Trophoblast cell (in vitro differentiated cells and primary cell): Measurements from ENCODE around the gene SLC9A4.

Experiments
- DNase-seq, 2 donors: peaks; one replicate each; pipeline ENCODE4 v3.0.0-alpha.2; 2016
- H2AFZ ChIP-seq: 2 replicates; pipeline ENCODE4 v1.6.1; 2013; ENCODE audit warnings: low read length, moderate library complexity, mild to moderate bottlenecking; ENCODE audit not compliant: insufficient read depth, poor library complexity
- H2AK5ac ChIP-seq: 2 replicates; pipeline ENCODE4 v1.6.1; 2013; ENCODE audit warnings: mild to moderate bottlenecking, low read length
- H2BK120ac ChIP-seq: 2 replicates; pipeline ENCODE4 v1.6.1; 2013; ENCODE audit warnings: low read length, mild to moderate bottlenecking, moderate library complexity; ENCODE audit not compliant: insufficient read depth, poor library complexity
- H2BK12ac ChIP-seq: 2 replicates; pipeline ENCODE4 v1.6.1; 2013; ENCODE audit warnings: mild to moderate bottlenecking, low read length, moderate library complexity
- H2BK5ac ChIP-seq: 2 replicates; pipeline ENCODE4 v1.6.1; 2013; ENCODE audit warnings: low read length, low read depth, moderate library complexity, mild to moderate bottlenecking; ENCODE audit not compliant: poor library complexity
- H3K14ac ChIP-seq: 2 replicates; pipeline ENCODE4 v1.6.1; 2013; ENCODE audit warnings: mild to moderate bottlenecking, low read length
- H3K18ac ChIP-seq: 2 replicates; pipeline ENCODE4 v1.6.1; 2013; ENCODE audit warnings: mild to moderate bottlenecking, low read length
- H3K23ac ChIP-seq: 2 replicates; pipeline ENCODE4 v1.6.1; 2013; ENCODE audit warnings: low read length
- H3K27ac ChIP-seq: 2 replicates; pipeline ENCODE4 v1.5.1; 2013; ENCODE audit warnings: low read depth, mild to moderate bottlenecking, inconsistent platforms, low read length, moderate library complexity
- H3K27me3 ChIP-seq: 2 replicates; pipeline ENCODE4 v1.6.1; 2013; ENCODE audit warnings: inconsistent platforms, mild to moderate bottlenecking, low read length, moderate library complexity; ENCODE audit not compliant: insufficient read depth
- H3K36me3 ChIP-seq, 2 experiments: 1 replicate in 1 of 2; 2 replicates in 1 of 2; pipeline ENCODE4 v1.6.1; 2013; ENCODE audit warnings: low read length in 2 of 2, mild to moderate bottlenecking in 2 of 2, moderate library complexity in 1 of 2; ENCODE audit not compliant: insufficient read depth in 2 of 2, control insufficient read depth in 1 of 2
- H3K4ac ChIP-seq: 2 replicates; pipeline ENCODE4 v1.6.1; 2013; ENCODE audit warnings: low read depth, mild to moderate bottlenecking, low read length, moderate library complexity
- H3K4me1 ChIP-seq, 2 experiments: 1 replicate in 1 of 2; 2 replicates in 1 of 2; pipeline ENCODE4 v1.6.1; 2013; ENCODE audit warnings: low read length in 2 of 2, mild to moderate bottlenecking in 2 of 2, moderate library complexity in 1 of 2; ENCODE audit not compliant: insufficient read depth in 2 of 2, control insufficient read depth in 1 of 2
- H3K4me2 ChIP-seq: 2 replicates; pipeline ENCODE4 v1.6.1; 2013; ENCODE audit warnings: inconsistent platforms, mild to moderate bottlenecking, low read length, moderate library complexity
- H3K4me3 ChIP-seq: 2 replicates; pipeline ENCODE4 v1.5.1; 2013; ENCODE audit warnings: mild to moderate bottlenecking, low read depth, low read length, inconsistent platforms
- H3K79me1 ChIP-seq: one replicate; pipeline ENCODE4 v1.6.1; 2013; ENCODE audit warnings: low read length
- H3K79me2 ChIP-seq: 2 replicates; pipeline ENCODE4 v1.6.1; 2013; ENCODE audit warnings: low read length, mild to moderate bottlenecking; ENCODE audit not compliant: control insufficient read depth, insufficient read depth, poor library complexity
- H3K9ac ChIP-seq: 2 replicates; pipeline ENCODE4 v1.6.1; 2013; ENCODE audit warnings: mild to moderate bottlenecking, low read length
- H3K9me3 ChIP-seq: 2 replicates; pipeline ENCODE4 v1.6.1; 2013; ENCODE audit warnings: low read depth, mild to moderate bottlenecking, control low read depth, inconsistent platforms, low read length; ENCODE audit not compliant: insufficient read depth
- H4K12ac ChIP-seq: 2 replicates; pipeline ENCODE4 v1.6.1; 2013; ENCODE audit warnings: low read depth, mild to moderate bottlenecking, low read length, moderate library complexity
- H4K8ac ChIP-seq: 2 replicates; pipeline ENCODE4 v1.6.1; 2013; ENCODE audit warnings: low read depth, mild to moderate bottlenecking, low read length, moderate library complexity
- H4K91ac ChIP-seq: one replicate; pipeline ENCODE4 v1.6.1; 2013; ENCODE audit warnings: low read depth, mild to moderate bottlenecking, low read length, moderate library complexity
- WGBS: extraction: QIAGEN DNeasy Blood & Tissue Kit; methylation state at CpG from one replicate; pipeline ENCODE4 v1.1.7; 2013; ENCODE audit warnings: missing lambda C conversion rate; ENCODE audit not compliant: insufficient read length, insufficient coverage; ENCODE audit errors: extremely low coverage; 5-methylcytosine and 5-hydroxymethylcytosine counted together

SLC9A4 gene

DNA sequence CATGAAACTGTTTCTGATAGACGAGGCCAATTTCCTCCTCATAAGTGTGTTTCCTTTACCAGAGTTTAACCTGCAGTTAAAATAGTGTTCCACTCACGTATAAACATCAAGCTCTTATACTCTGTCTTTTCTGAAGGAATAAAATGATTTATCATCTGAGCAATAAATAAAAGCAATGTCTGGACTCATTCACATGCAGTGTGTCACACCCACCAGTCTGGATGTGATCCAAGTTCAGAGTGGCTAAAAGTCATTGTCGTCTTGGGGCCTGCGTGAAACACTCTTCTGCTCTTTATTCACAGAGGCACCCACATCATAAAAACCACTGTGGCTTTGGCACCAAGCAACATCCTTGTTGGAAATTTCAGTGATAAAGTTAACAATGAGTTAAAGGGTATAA lies 19.5 kb upstream of the SLC9A4 start:
- H3K23ac ChIP-seq, result no peak overlapping the region
- WGBS, result no CpG with 5 or more reads among the region's 4 CpGs
- H3K18ac ChIP-seq, result no peak overlapping the region
- H3K27me3 ChIP-seq, result no peaks in the 10 kb centered on the region
- no peak overlapping the region for H2AFZ ChIP-seq
- no peak overlapping the region for H2BK12ac ChIP-seq
- H3K4me1 ChIP-seq, result no peaks in the 10 kb centered on the region
- no peak overlapping the region for H4K8ac ChIP-seq
- H2AK5ac ChIP-seq, result no peak overlapping the region
- no peak for DNase-seq
- no peak overlapping the region for H3K4me3 ChIP-seq
- no peaks in the 10 kb centered on the region for H3K79me2 ChIP-seq
- no peak overlapping the region for H3K14ac ChIP-seq
- no peak overlapping the region for H3K4ac ChIP-seq
- H3K27ac ChIP-seq, result no peak overlapping the region
- H3K36me3 ChIP-seq, result no peaks in the 10 kb centered on the region
- no peak overlapping the region for H3K9ac ChIP-seq
- H4K12ac ChIP-seq, result no peak overlapping the region
- no peak overlapping the region for H2BK120ac ChIP-seq
- no peak overlapping the region for H3K4me2 ChIP-seq
- no peaks in the 10 kb centered on the region for H3K79me1 ChIP-seq
- no peak overlapping the region for H4K91ac ChIP-seq
- H2BK5ac ChIP-seq, result no peak overlapping the region
- no peaks in the 10 kb centered on the region for H3K9me3 ChIP-seq

DNA sequence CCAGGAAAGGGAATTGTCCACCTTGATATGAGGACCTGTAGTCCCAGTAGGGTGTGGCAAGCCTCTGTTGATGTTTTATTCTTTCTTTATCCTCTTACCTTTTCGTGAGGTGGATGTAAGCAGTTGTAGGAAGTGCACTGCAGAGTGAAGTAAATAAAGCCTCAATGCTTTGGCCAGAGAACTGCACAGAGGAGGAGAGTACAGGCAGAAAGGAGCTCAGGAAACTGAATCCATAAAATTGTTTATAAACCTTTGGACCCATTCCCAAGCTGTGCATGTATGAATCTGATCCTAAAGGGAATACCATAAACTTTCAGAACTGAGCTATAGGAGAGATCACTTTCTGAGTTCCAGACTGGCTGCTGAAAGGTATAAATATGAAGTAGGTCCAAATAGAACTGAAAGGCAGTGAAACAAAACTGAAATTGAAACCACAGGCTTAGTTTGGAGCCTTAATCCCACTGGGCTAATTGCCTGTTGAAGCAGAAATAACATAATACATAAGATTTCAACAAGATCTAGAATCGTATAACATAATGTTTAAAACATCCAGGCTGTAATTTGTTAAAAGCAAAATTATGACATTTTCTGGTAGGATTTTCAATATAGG lies 17.9 kb upstream of the SLC9A4 start:
- H4K91ac ChIP-seq, result no peak overlapping the region
- no peak overlapping the region for H3K4me2 ChIP-seq
- no peak overlapping the region for H2BK120ac ChIP-seq
- no peak overlapping the region for H2BK12ac ChIP-seq
- H3K4me3 ChIP-seq, result no peak overlapping the region
- no peak overlapping the region for H3K4ac ChIP-seq
- H3K14ac ChIP-seq, result no peak overlapping the region
- H3K18ac ChIP-seq, result no peak overlapping the region
- no peak overlapping the region for H3K27ac ChIP-seq
- no peak for DNase-seq
- no peak overlapping the region for H3K23ac ChIP-seq
- H3K79me1 ChIP-seq, result no peaks in the 10 kb centered on the region
- H3K27me3 ChIP-seq, result no peaks in the 10 kb centered on the region
- H3K36me3 ChIP-seq, result no peaks in the 10 kb centered on the region
- H3K9me3 ChIP-seq, result no peaks in the 10 kb centered on the region
- H2BK5ac ChIP-seq, result no peak overlapping the region
- no peaks in the 10 kb centered on the region for H3K4me1 ChIP-seq
- no peak overlapping the region for H4K12ac ChIP-seq
- H3K79me2 ChIP-seq, result no peaks in the 10 kb centered on the region
- H4K8ac ChIP-seq, result no peak overlapping the region
- H3K9ac ChIP-seq, result no peak overlapping the region
- no peak overlapping the region for H2AFZ ChIP-seq
- no CpG with 5 or more reads among the region's 2 CpGs for WGBS
- H2AK5ac ChIP-seq, result no peak overlapping the region

DNA sequence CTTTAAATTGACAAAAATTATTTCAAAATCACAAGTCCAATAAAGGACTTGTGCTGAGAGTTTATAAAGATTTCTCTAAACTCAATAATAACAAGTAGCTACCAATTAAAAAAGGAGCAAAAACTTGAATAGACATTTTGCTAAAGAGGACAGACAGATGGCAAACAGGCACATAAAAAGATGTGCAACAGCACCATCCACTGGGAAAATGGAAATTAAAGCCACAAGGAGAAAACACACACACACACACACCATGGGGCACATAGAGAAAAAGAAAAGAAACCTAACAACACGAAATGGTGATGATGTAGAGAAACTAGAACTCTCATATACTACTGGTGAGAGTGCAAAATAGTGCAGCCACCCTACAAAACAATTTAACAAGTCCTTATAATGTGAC lies 12.6 kb upstream of the SLC9A4 start:
- Histone ChIP-seq H2BK5ac (no peak overlapping the region), H3K23ac (no peak overlapping the region), H3K79me1 (no peaks in the 10 kb centered on the region), H2AFZ (no peak overlapping the region), H2BK12ac (no peak overlapping the region), H3K4me3 (no peak overlapping the region), H3K27me3 (no peaks in the 10 kb centered on the region), H3K4me1 (no peaks in the 10 kb centered on the region), H3K79me2 (no peaks in the 10 kb centered on the region), H3K9ac (no peak overlapping the region), H3K36me3 (no peaks in the 10 kb centered on the region), H2BK120ac (no peak overlapping the region), H3K4me2 (no peak overlapping the region), H4K91ac (no peak overlapping the region), H3K9me3 (no peaks in the 10 kb centered on the region), H4K8ac (no peak overlapping the region), H3K18ac (no peak overlapping the region), H3K14ac (no peak overlapping the region), H3K27ac (no peak overlapping the region), H2AK5ac (no peak overlapping the region), H3K4ac (no peak overlapping the region), H4K12ac (no peak overlapping the region)
- WGBS, result no CpG with 5 or more reads among the region's 1 CpG
- no peak for DNase-seq

DNA sequence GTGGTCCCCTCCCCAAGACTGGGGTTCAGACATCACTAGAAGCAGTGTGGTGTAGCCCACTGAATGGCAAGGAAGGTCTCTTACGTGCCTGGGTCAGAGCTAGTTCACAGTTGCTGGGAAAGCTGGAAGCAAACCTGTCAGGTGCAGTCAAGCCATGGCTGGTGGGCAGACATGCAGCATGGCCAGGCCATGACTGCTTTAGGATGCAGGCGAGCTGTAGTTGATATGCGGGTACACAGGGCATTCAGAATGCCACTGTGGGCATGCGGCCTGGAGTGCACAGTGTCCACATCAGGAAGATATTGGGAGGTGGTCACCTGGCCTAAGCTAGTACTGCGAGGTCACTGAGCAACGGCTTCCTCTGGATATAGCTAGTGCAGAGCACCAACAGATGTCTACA lies 11.8 kb upstream of the SLC9A4 start:
- Histone ChIP-seq H3K4me1 (no peaks in the 10 kb centered on the region), H3K14ac (no peak overlapping the region), H3K23ac (no peak overlapping the region), H3K4ac (no peak overlapping the region), H2AFZ (no peak overlapping the region), H3K4me2 (no peak overlapping the region), H3K36me3 (no peaks in the 10 kb centered on the region), H4K8ac (no peak overlapping the region), H3K18ac (no peak overlapping the region), H2BK12ac (no peak overlapping the region), H3K4me3 (no peak overlapping the region), H4K12ac (no peak overlapping the region), H2AK5ac (no peak overlapping the region), H2BK120ac (no peak overlapping the region), H3K9me3 (no peaks in the 10 kb centered on the region), H3K9ac (no peak overlapping the region), H3K79me2 (no peaks in the 10 kb centered on the region), H3K27ac (no peak overlapping the region), H2BK5ac (no peak overlapping the region), H3K79me1 (no peaks in the 10 kb centered on the region), H3K27me3 (no peaks in the 10 kb centered on the region), H4K91ac (no peak overlapping the region)
- no CpG with 5 or more reads among the region's 6 CpGs for WGBS
- no peak for DNase-seq
